ENCODE measurements around the gene GPR143.

GRCh38 chrX:9807355-9808182, 41.9 kb upstream of the GPR143 start:
- TF ChIP-seq POLR2AphosphoS5 (IDR thresholded peaks at IDR 0.05; ENCODE audit: low read depth, low read length), result no peak
- TF ChIP-seq TAF1 (IDR thresholded peaks at IDR 0.05; ENCODE audit: borderline replicate concordance, insufficient read depth, low read length), result no peak

Measured in PFSK-1 (cell line).